GM12864 (cell line): ENCODE measurements around the gene RAB43.
"Not testable (repeated sequence)": the region's sequence is repeated elsewhere in the genome, so short reads cannot be mapped to it uniquely, and the experiment has no call there.

ENCODE experiments used
- DNase-seq: peaks from one replicate; pipeline ENCODE4 v3.0.0-alpha.2; 2011; ENCODE audit warnings: low read depth
- H3K4me3 ChIP-seq: 2 replicates; pipeline ENCODE4 v1.5.1; 2011; ENCODE audit warnings: mild to moderate bottlenecking, low read depth, low read length, control low read depth
- TF ChIP-seq, protein P1 (sequence below): IDR thresholded peaks from 2 replicates; pipeline ENCODE4 v1.5.1; 2011; ENCODE audit warnings: low read depth, mild to moderate bottlenecking, moderate library complexity, low read length, control low read depth, inconsistent platforms; ENCODE audit errors: missing control alignments

The RAB43 gene

DNA sequence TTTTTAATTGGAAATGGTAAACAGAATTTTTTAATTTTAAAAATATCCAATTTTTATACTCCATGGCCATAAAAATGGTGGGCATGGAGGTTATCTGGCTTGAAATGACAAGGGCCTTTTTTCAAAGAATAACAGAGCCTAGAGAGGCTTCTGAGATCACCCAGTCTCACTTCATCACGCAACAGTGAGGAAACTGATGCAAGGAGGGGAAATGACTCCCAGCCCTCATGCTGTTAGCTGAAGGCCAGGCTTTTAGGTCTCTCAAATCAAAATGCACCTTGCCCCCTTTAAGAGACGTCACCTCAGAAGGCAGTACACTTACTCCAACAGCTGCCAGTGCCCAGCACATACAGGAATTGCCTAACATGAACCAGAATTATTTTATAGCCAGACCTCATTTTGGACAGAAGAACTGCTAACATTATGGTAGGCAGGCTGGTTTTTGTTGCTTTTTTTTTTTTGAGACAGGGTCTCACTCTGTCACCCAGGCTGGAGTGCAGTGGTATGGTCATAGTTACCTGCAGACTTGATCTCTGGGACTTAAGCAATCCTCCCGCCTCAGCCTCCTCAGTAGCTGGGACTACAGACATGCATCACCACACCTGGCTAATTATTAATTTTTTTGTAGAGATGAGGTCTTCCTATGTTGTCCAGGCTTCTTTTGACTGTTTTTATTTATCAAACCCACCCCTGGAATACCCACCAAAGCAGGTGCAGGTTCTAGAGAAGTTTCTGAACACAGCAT, 9.1 kb downstream of the RAB43 start:
- no peak overlapping the region for H3K4me3 ChIP-seq
- DNase-seq, result no peak
- TF ChIP-seq, protein P1, sequence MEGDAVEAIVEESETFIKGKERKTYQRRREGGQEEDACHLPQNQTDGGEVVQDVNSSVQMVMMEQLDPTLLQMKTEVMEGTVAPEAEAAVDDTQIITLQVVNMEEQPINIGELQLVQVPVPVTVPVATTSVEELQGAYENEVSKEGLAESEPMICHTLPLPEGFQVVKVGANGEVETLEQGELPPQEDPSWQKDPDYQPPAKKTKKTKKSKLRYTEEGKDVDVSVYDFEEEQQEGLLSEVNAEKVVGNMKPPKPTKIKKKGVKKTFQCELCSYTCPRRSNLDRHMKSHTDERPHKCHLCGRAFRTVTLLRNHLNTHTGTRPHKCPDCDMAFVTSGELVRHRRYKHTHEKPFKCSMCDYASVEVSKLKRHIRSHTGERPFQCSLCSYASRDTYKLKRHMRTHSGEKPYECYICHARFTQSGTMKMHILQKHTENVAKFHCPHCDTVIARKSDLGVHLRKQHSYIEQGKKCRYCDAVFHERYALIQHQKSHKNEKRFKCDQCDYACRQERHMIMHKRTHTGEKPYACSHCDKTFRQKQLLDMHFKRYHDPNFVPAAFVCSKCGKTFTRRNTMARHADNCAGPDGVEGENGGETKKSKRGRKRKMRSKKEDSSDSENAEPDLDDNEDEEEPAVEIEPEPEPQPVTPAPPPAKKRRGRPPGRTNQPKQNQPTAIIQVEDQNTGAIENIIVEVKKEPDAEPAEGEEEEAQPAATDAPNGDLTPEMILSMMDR, result no peak

DNA sequence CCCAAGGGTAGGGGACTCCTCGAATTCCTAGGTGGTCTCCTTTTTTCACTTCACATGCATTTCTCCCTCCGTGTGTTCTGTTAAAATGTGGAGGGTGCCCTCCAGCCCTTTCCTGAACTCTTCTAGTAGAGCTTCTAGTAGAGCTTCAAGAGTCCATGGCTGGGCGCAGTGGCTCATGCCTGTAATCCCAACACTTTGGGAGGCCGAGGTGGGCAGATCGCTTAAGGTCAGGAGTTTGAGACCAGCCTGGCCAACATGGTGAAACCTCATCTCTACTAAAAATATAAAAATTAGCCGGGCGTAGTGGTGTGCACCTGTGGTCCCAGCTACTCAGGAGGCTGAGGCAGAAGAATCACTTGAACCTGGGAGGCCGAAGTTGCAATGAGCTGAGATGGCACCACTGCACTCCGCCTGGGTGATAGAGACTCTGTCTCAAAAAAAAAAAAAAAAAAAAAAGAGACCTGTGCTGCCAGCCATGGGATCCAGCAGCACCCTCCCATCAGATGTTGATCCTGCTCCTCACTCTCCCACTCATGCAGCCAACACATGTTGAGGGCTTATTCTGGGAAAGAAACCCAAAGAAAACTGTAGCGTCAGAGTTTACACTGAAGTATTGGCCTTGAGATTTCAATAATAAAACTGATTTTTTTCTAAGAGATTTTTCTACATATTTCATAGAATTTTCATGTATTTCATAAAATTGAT, 10.4 kb downstream of the RAB43 start:
- not testable (repeated sequence) for DNase-seq, H3K4me3 ChIP-seq

DNA sequence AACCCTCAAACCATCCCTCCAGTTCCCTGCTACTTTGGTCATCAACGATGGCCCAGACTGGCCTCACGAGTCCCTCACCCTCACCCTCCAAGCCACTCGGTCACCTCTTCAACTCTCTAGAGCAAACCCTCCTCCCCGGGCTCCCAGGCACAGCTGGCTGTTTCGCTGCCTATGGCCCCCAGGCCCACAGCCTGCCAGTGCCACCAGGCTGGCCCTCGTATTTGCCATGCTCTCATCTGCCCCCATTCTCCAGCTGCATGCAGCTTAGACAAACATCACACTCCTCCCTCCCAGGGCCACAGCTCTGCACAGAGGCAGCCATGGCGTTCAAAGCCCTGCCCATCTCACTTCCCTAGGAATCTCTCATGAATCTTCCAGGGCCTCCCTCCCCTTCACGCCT, 13.8 kb downstream of the RAB43 start:
- no peak overlapping the region for H3K4me3 ChIP-seq
- TF ChIP-seq, protein P1, result no peak
- no peak for DNase-seq

DNA sequence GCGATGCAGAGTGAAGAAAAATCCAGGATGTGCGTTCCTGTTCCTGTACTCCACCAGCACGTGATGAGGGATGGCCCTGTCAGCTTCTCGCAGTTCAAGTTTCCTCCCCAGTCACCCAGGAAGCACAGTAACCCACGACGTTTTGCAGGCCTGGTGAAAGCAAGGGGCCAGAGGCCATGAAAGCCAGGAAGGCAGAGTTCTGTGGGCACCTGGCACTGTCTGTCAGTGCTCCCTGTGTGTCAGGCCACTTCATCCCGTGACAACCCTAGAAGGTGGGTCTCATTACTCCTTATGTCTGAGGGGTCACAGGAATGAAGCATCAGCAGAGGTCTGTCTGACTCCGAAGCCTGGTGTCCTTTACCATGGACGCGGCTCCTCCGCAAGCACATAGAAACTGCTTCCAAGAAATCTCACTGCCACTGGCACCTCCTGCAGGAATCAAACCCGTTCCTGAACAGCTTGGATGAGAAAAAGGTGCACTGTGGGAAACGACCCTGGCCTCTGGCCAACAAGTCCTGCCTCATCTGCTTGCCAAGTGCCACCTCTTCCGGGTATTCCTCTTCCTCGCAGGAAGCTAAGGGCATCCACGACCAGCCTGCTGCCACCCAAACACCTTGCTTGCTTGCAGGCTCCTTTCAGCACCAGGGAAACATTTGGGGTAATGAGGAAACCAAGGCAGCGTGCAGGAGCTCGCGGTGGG, 14.6 kb downstream of the RAB43 start:
- TF ChIP-seq, protein P1, result no peak
- no peak for DNase-seq
- H3K4me3 ChIP-seq, result no peak overlapping the region

DNA sequence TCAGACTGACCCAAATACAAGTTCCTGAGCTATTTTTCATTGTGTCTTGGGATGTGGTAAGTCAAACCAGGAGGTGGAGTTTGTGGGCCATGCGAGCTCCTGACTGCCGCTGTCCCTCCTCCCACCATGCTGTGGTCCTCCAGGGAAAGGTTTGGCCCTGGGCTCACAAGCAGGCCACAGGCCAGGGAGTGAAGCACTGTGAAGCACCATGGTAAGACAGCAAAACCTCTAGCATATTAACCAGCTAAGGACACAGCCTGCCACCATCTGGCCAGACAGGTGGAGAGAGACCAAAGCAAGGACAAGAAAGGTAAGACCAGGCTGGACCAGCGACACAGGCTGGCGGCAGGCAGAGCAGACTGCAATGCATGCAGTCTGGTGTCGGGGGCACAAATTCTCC, 15.3 kb downstream of the RAB43 start:
- no peak for DNase-seq
- TF ChIP-seq, protein P1, result no peak

DNA sequence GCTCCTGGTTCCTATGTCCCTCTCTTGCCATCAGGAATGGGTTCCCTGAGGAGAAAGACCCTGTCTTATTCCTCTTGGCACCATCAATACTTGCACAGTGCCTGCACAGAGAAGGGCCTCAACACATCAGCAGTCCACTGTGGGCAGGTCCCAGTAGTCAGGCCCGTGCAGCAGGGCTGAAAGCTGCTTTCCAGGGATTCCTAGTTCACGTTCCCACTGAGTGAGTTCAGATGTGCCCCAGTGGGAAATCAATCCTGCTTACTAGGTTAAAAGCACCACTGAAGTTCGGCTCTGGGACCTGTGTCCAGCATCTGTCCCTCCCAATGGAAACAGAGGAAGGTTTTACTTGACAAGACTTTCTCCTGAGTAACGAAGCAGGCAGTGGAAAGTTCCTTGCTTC, 15.7 kb downstream of the RAB43 start:
- TF ChIP-seq, protein P1, result no peak
- DNase-seq, result no peak

More for the DNA sequence above, 15.3 kb downstream of the RAB43 start:
- H3K4me3 ChIP-seq, result no peak overlapping the region

DNA sequence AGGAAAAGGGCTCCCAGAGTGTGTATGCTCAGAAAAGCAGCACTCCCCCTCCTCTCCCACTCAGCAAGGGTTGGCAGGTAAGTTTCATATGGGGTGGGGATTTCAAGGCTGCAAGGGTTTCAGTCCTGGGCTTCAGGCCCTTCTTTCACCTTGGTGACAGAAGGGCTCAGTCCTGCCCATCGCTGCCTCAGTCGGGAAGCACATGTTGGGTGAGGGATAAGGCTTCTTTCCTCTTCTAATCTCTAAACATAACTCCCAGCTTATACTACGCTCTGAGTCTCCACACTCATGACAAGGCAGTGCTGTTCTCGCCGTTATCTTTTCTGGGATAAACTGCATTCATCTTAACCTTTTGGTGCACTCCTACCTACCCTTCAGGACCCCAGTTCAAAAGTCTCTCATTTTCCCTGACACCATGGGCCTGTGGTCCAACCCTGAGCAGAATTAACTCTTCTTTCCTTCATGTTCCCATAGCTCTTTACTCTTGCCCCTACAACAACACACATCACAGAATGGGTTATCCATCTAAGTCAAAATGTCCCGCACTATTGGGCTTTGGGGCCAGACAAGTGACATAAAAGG, 17.0 kb downstream of the RAB43 start:
- no peak overlapping the region for H3K4me3 ChIP-seq
- TF ChIP-seq, protein P1, result no peak
- no peak for DNase-seq

More for the DNA sequence above, 15.7 kb downstream of the RAB43 start:
- H3K4me3 ChIP-seq, result no peak overlapping the region
